ENCODE results near the gene SLC34A3.

The SLC34A3 gene

DNA sequence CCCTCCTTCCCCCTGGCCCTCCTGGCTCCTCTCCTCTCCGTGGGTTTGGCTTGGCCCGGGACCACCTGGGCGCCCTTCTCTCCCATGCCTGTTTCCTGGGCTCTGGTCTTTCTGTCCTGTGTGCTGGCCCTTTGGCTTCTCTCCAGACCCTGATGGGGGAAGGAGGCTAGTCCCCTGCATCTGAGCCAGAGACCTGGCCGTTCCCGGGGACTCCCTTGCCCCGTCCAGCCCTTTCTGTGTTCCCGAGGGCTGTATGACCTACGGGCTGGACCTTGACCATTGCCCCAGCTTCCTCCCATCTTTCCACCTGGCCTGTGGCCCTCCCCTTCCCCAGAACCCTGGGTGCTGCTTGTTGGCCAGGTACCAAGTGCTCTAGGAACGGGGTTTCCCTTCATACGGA, 32.8 kb downstream of the SLC34A3 start:
- no peaks in the 10 kb centered on the region for H4K20me1 ChIP-seq (ENCODE audit: insufficient read depth, low read length)
- no peaks in the 10 kb centered on the region for H3K9me3 ChIP-seq (ENCODE audit: low read length)
- no peak overlapping the region for H2AFZ ChIP-seq (ENCODE audit: low read length)
- H3K9ac ChIP-seq (ENCODE audit: low read length): no peak overlapping the region
- peaks cover 20% of the 10 kb centered on the region for H3K4me1 ChIP-seq (ENCODE audit: insufficient read depth, low read length, severe bottlenecking)
- no peaks in the 10 kb centered on the region for H3K9me2 ChIP-seq (ENCODE audit: low read depth, low read length)
- no peaks in the 10 kb centered on the region for H3K27me3 ChIP-seq (ENCODE audit: insufficient read depth, low read length)
- H3K4me3 ChIP-seq (ENCODE audit: low read depth, low read length, poor library complexity, severe bottlenecking): no peak overlapping the region
- H3K36me3 ChIP-seq (ENCODE audit: insufficient read depth, low read length): peaks cover 36% of the 10 kb centered on the region
- TF ChIP-seq, protein P1, sequence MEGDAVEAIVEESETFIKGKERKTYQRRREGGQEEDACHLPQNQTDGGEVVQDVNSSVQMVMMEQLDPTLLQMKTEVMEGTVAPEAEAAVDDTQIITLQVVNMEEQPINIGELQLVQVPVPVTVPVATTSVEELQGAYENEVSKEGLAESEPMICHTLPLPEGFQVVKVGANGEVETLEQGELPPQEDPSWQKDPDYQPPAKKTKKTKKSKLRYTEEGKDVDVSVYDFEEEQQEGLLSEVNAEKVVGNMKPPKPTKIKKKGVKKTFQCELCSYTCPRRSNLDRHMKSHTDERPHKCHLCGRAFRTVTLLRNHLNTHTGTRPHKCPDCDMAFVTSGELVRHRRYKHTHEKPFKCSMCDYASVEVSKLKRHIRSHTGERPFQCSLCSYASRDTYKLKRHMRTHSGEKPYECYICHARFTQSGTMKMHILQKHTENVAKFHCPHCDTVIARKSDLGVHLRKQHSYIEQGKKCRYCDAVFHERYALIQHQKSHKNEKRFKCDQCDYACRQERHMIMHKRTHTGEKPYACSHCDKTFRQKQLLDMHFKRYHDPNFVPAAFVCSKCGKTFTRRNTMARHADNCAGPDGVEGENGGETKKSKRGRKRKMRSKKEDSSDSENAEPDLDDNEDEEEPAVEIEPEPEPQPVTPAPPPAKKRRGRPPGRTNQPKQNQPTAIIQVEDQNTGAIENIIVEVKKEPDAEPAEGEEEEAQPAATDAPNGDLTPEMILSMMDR (IDR thresholded peaks at IDR 0.05; ENCODE audit: low read length): no peak
- no peak for TF ChIP-seq EZH2 (IDR thresholded peaks at IDR 0.05; ENCODE audit: borderline replicate concordance, low read length)
- H3K27ac ChIP-seq (ENCODE audit: low read depth, low read length, poor library complexity, severe bottlenecking): no peak overlapping the region
- H3K79me2 ChIP-seq (ENCODE audit: insufficient read depth, low read length): no peaks in the 10 kb centered on the region
- H3K4me2 ChIP-seq (ENCODE audit: low read length): no peak overlapping the region
- H3F3A ChIP-seq (ENCODE audit: insufficient read depth, low read length): no peaks in the 10 kb centered on the region

DNA sequence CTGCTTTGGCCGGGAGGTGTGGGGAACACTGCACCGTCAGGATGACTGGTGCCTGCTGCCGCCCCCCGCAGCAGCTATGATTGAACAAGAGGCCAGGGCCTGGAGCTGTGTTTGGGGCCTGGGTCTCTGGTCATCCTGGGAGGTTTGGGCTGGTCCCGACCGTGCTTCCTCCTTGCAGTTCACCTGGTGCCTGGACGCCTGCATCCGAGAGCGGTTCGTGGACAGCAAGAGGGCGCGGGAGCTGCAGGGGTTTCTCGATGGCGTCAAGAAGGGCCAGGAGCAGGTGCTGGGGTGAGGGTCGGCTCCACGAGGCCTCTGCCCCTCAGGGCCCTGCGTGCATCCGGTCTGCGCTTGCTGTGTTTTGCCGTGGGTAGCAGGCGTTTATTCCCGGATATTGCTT, 33.4 kb downstream of the SLC34A3 start:
- Histone ChIP-seq H3K27ac (ENCODE audit: low read depth, low read length, poor library complexity, severe bottlenecking) (no peak overlapping the region), H4K20me1 (ENCODE audit: insufficient read depth, low read length) (no peaks in the 10 kb centered on the region), H3K36me3 (ENCODE audit: insufficient read depth, low read length) (peaks cover 36% of the 10 kb centered on the region), H3K4me3 (ENCODE audit: low read depth, low read length, poor library complexity, severe bottlenecking) (no peak overlapping the region), H3K4me2 (ENCODE audit: low read length) (no peak overlapping the region), H3K9ac (ENCODE audit: low read length) (no peak overlapping the region), H3K79me2 (ENCODE audit: insufficient read depth, low read length) (no peaks in the 10 kb centered on the region), H3K9me2 (ENCODE audit: low read depth, low read length) (no peaks in the 10 kb centered on the region), H3F3A (ENCODE audit: insufficient read depth, low read length) (no peaks in the 10 kb centered on the region), H3K4me1 (ENCODE audit: insufficient read depth, low read length, severe bottlenecking) (peaks cover 25% of the 10 kb centered on the region), H3K9me3 (ENCODE audit: low read length) (no peaks in the 10 kb centered on the region), H2AFZ (ENCODE audit: low read length) (no peak overlapping the region), H3K27me3 (ENCODE audit: insufficient read depth, low read length) (no peaks in the 10 kb centered on the region)
- no peak for TF ChIP-seq EZH2 (IDR thresholded peaks at IDR 0.05; ENCODE audit: borderline replicate concordance, low read length)
- TF ChIP-seq, protein P1 (IDR thresholded peaks at IDR 0.05; ENCODE audit: low read length): no peak

DNA sequence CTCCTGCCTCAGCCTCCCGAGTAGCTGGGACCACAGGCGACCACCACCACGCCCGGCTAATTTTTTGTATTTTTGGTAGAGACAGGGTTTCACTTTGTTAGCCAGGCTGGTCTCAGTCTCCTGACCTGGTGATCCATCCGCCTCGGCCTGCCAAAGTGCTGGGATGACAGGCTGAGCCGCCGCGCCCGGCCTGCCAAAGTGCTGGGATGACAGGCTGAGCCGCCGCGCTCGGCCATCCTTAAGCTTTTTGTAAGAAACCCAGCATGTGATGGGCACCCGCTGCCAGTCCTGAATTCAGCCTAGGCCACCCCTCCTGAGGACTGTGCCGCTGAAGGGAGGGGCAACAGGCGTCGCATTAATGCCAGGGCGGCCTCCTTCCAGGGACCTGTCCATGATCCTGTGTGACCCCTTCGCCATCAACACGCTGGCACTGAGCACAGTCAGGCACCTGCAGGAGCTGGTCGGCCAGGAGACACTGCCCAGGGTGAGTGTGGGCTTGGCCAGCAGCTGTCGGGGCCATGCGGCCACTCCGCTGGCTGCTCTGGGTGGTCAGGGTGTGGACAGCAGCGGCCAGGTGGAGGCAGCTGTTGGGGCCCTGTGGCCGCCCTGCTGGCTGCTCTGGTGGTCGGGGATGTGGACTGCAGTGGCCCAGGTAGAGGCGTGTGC, 34.9 kb downstream of the SLC34A3 start:
- Histone ChIP-seq H3K9me2 (ENCODE audit: low read depth, low read length) (no peaks in the 10 kb centered on the region), H3K27ac (ENCODE audit: low read depth, low read length, poor library complexity, severe bottlenecking) (no peak overlapping the region), H3K79me2 (ENCODE audit: insufficient read depth, low read length) (no peaks in the 10 kb centered on the region), H3F3A (ENCODE audit: insufficient read depth, low read length) (no peaks in the 10 kb centered on the region), H4K20me1 (ENCODE audit: insufficient read depth, low read length) (no peaks in the 10 kb centered on the region), H3K9me3 (ENCODE audit: low read length) (no peaks in the 10 kb centered on the region), H3K4me3 (ENCODE audit: low read depth, low read length, poor library complexity, severe bottlenecking) (no peak overlapping the region), H3K9ac (ENCODE audit: low read length) (no peak overlapping the region), H3K27me3 (ENCODE audit: insufficient read depth, low read length) (no peaks in the 10 kb centered on the region), H2AFZ (ENCODE audit: low read length) (no peak overlapping the region), H3K4me1 (ENCODE audit: insufficient read depth, low read length, severe bottlenecking) (peaks cover 34% of the 10 kb centered on the region), H3K4me2 (ENCODE audit: low read length) (no peak overlapping the region), H3K36me3 (ENCODE audit: insufficient read depth, low read length) (peaks cover 37% of the 10 kb centered on the region)
- TF ChIP-seq, protein P1 (IDR thresholded peaks at IDR 0.05; ENCODE audit: low read length): no peak
- TF ChIP-seq EZH2 (IDR thresholded peaks at IDR 0.05; ENCODE audit: borderline replicate concordance, low read length): no peak
